K562 (cell line): Measurements from ENCODE around the gene RDH16. TPM values are rescaled to one million over a fixed set of nuclear protein-coding genes. Genes with fewer than 3 reads are reported as not detected.
A peak's percentile ranks its signal among the peaks of the same experiment; 100 is the strongest.

Experiments used
- DACH1 ChIP-seq: fragments of 450-650 bp; IDR thresholded peaks from 2 replicates; pipeline ENCODE4 v1.6.1; 2018; ENCODE audit not compliant: partially characterized antibody
- DNMT1 ChIP-seq: fragments of 450-650 bp; IDR thresholded peaks from 2 replicates; pipeline ENCODE4 v1.6.1; 2016; ENCODE audit warnings: antibody characterized with exemption, mild to moderate bottlenecking
- E2F6 ChIP-seq, 2 experiments: IDR thresholded peaks; 2 replicates each; pipeline ENCODE4 v1.6.1; 2011; ENCODE audit warnings: borderline replicate concordance in 1 of 2, control low read depth in 1 of 2, low read depth in 1 of 2, low read length in 1 of 2, mild to moderate bottlenecking in 1 of 2, mixed read lengths in 1 of 2, moderate library complexity in 1 of 2; ENCODE audit not compliant: insufficient read depth in 1 of 2, insufficient read length in 1 of 2, poor library complexity in 1 of 2, severe bottlenecking in 1 of 2; ENCODE audit errors: extremely low read depth in 1 of 2
- ESRRB ChIP-seq: fragments of 250-450 bp; sonication (Bioruptor Pico); IDR thresholded peaks from 2 replicates; pipeline ENCODE4 v1.5.0; 2020; ENCODE audit warnings: mild to moderate bottlenecking, moderate library complexity, borderline replicate concordance
- FOXK2 ChIP-seq, 2 experiments: fragments of 450-650 bp; IDR thresholded peaks in 1 of 2; conservative IDR thresholded peaks in 1 of 2; 2 replicates each; pipeline ENCODE4 v1.6.1; 2016; ENCODE audit warnings: low read depth in 2 of 2, mild to moderate bottlenecking in 1 of 2
- HDAC1 ChIP-seq, 2 experiments: fragments of 450-650 bp; IDR thresholded peaks; 2 replicates each; pipeline ENCODE4 v1.6.1; 2016 to 2017; ENCODE audit warnings: inconsistent platforms in 1 of 2, mild to moderate bottlenecking in 1 of 2, moderate library complexity in 1 of 2
- PTBP1 ChIP-seq: fragments of 200-400 bp; formaldehyde crosslinking; IDR thresholded peaks from 2 replicates; pipeline ENCODE4 v1.6.1; 2017; ENCODE audit warnings: low read depth, low read length
- SMARCE1 ChIP-seq: fragments of 450-650 bp; IDR thresholded peaks from 2 replicates; pipeline ENCODE4 v1.7.1; 2016; ENCODE audit warnings: mild to moderate bottlenecking
- STAT6 ChIP-seq: sonication (generic); formaldehyde crosslinking; IDR thresholded peaks from 2 replicates; pipeline ENCODE4 v1.8.1; 2023; ENCODE audit warnings: mild to moderate bottlenecking, missing genetic modification reagents
- TEAD4 ChIP-seq, 2 experiments: sonication (generic) in 1 of 2; formaldehyde crosslinking in 1 of 2; IDR thresholded peaks; 2 replicates each; pipeline versions ENCODE4 v1.6.1 to v1.8.0; 2012 to 2022; ENCODE audit warnings: borderline replicate concordance in 1 of 2, inconsistent platforms in 1 of 2, low read length in 1 of 2, mild to moderate bottlenecking in 1 of 2, missing genetic modification reagents in 1 of 2
- TRIM25 ChIP-seq: fragments of 450-650 bp; IDR thresholded peaks from 2 replicates; pipeline ENCODE4 v1.7.0; 2016; ENCODE audit warnings: borderline replicate concordance
- polyA plus RNA-seq, 8 experiments: library from polyadenylated mRNA; depleted of rRNA in 4 of 8; stranded (reverse) in 5 of 8; unstranded in 3 of 8; fragments of >200 nt; fragmentation: Nextera tagmentation in 2 of 8; fragmentation: Illumina TruSeq in 1 of 8; extraction: Ambion mirVana in 2 of 8; extraction: Trizol in 1 of 8; gene quantifications; 2 replicates each; pipeline versions ENCODE4 v1.2.1 to v1.2.3, GENCODE V29; 2011 to 2014; ENCODE audit warnings: inconsistent platforms in 1 of 8, missing spikeins in 1 of 8
- total RNA-seq, 7 experiments: library from RNA; depleted of rRNA in 6 of 7; stranded (reverse); fragments of >200 nt in 6 of 7; fragmentation: Illumina TruSeq in 2 of 7; extraction: Trizol in 2 of 7; gene quantifications; 2 replicates each; pipeline versions ENCODE4 v1.2.1 to v1.2.3, GENCODE V29; 2011 to 2021; ENCODE audit warnings: low replicate concordance in 1 of 7
- TF ChIP-seq, protein P1 (sequence below): fragments of 250-450 bp; sonication (Bioruptor Pico); IDR thresholded peaks from 2 replicates; pipeline ENCODE4 v1.4.0; 2020; ENCODE audit warnings: mild to moderate bottlenecking, moderate library complexity, borderline replicate concordance
- TF ChIP-seq, protein P2 (sequence below): fragments of 250-450 bp; sonication (Bioruptor Pico); IDR thresholded peaks from 2 replicates; pipeline ENCODE4 v1.5.0; 2021; ENCODE audit warnings: mild to moderate bottlenecking, moderate library complexity

RDH16 gene
- total and polyA plus RNA-seq, 9 of the 15 experiments (the other 6 are each of a cell fraction or from before 2014, with no cell fraction given), result 0.11 to 0.52 (median 0.22) TPM; not detected in 1

GRCh38 chr12:56990648-56991318, 33.4 kb upstream of the RDH16 start (continued):
- TF ChIP-seq SMARCE1 (no peak), DNMT1 (no peak), HDAC1 (IDR thresholded peaks at IDR 0.05) (peak in 1 of 2 experiments; percentile 14; a peak in 1 of 4 replicates), TRIM25 (0 out of 2 replicates have a peak, but pooled peaks have one; percentile 12), DACH1 (no peak), FOXK2 (conservative IDR thresholded peaks at IDR 0.05 in 1 of 2, IDR thresholded peaks at IDR 0.05 in 1 of 2; ENCODE audit: low read depth in 2 of 2) (no peak), E2F6 (IDR thresholded peaks at IDR 0.05; ENCODE audit: borderline replicate concordance in 1 of 2, extremely low read depth in 1 of 2, insufficient read depth in 1 of 2, insufficient read length in 1 of 2, low read depth in 1 of 2, low read length in 1 of 2, poor library complexity in 1 of 2, severe bottlenecking in 1 of 2) (peak in 1 of 2 experiments; percentile 11), TEAD4 (IDR thresholded peaks at IDR 0.05; ENCODE audit: low read length) (no peak), TEAD4 (CRISPR knock-in tag; IDR thresholded peaks at IDR 0.05; ENCODE audit: borderline replicate concordance) (no peak), PTBP1 (0 out of 2 replicates have a peak, but pooled peaks have one; percentile 53), ESRRB (CRISPR knock-in tag) (no peak), STAT6 (CRISPR knock-in tag) (no peak)
- TF ChIP-seq, protein P1, sequence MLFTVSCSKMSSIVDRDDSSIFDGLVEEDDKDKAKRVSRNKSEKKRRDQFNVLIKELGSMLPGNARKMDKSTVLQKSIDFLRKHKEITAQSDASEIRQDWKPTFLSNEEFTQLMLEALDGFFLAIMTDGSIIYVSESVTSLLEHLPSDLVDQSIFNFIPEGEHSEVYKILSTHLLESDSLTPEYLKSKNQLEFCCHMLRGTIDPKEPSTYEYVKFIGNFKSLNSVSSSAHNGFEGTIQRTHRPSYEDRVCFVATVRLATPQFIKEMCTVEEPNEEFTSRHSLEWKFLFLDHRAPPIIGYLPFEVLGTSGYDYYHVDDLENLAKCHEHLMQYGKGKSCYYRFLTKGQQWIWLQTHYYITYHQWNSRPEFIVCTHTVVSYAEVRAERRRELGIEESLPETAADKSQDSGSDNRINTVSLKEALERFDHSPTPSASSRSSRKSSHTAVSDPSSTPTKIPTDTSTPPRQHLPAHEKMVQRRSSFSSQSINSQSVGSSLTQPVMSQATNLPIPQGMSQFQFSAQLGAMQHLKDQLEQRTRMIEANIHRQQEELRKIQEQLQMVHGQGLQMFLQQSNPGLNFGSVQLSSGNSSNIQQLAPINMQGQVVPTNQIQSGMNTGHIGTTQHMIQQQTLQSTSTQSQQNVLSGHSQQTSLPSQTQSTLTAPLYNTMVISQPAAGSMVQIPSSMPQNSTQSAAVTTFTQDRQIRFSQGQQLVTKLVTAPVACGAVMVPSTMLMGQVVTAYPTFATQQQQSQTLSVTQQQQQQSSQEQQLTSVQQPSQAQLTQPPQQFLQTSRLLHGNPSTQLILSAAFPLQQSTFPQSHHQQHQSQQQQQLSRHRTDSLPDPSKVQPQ (CRISPR knock-in tag), result no peak
- TF ChIP-seq, protein P2, sequence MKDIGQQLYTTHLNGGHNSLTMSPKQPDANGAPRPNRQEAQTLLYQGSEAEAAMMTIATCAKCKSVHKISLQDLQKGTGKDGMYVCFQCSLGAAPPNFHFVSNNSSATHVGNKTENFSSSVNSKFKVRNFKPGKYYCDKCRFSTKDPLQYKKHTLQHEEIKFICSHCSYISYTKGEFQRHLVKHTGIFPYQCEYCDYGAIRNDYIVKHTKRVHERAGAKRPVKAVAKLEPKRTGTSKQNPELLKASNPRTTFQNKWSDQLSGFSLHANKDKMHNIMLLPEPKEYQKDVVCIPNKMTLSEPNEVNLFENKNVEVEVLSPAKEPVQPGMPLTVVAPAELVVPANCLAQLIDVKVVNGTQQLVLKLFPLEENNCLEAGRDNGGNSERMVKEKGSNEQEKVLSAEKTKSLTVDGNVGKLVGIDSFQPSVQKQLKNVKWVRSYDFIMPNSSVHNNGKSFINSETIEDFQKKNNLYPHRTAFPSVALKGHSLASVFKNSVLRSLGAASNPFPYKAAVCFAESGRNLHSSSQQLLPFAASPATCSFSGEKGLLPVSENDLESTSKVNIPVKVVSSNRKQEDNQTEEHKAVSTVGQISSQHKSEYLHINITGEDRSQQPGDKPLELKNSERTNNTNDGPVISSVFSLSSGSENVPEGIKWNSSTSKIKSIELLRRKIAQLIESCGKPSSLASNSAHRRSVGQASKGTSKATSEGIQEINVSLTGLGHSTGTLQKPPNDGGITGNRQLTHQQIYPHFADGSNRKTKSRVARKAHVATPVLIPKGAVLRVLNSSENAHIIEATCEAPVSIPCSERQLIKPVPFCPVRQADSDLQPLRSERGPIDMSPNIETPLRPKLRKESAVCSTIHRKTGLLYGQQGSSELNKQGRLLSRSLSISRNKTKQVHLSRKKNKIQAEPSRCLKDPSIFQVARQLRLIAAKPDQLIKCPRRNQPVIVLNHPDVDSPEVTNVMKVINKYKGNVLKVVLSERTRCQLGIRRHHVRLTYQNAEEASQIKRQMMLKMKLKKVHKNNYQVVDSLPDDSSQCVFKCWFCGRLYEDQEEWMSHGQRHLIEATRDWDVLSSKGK (CRISPR knock-in tag), result no peak
